ENCODE data around the gene SIM2.

Gene SIM2

DNA sequence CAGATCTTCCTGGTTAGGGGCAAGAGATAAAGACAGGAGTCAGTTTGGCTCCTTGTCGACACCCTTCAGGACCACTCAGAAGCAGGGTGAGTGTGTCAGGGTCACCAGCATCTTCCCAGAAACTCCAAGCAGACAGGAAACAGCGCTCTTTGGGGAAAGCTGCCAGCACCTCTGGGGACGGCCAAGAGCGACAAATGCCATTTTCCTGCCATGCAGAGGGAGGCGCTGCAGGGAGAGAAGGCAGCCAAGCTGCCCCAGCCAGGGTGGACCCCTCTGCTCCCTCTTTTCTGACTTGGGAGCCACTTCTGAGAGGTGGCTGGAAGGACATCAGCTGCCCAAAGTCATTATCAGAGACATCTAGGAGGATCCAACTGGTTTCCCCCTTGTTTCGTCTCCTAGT lies 29.0 kb downstream of the SIM2 start:
- no peaks in the 10 kb centered on the region for H3K9me3 ChIP-seq (ENCODE audit: insufficient read depth, low read length)
- H3K4me1 ChIP-seq (ENCODE audit: low read length), result no peaks in the 10 kb centered on the region
- H3K27me3 ChIP-seq (ENCODE audit: low read depth, low read length), result no peaks in the 10 kb centered on the region
- no peaks in the 10 kb centered on the region for H3K79me2 ChIP-seq (ENCODE audit: low read length)
- no peak overlapping the region for H2AFZ ChIP-seq (ENCODE audit: low read depth, low read length)
- no peaks in the 10 kb centered on the region for H3K36me3 ChIP-seq (replicated peaks; ENCODE audit: low read depth, low read length)
- no peak overlapping the region for H3K27ac ChIP-seq (ENCODE audit: low read length)
- no peak overlapping the region for H3K9ac ChIP-seq (ENCODE audit: low read length)
- no peak overlapping the region for H3K4me3 ChIP-seq (ENCODE audit: low read length)
- H4K20me1 ChIP-seq (ENCODE audit: insufficient read depth, low read length), result no peaks in the 10 kb centered on the region
- TF ChIP-seq, protein P1, sequence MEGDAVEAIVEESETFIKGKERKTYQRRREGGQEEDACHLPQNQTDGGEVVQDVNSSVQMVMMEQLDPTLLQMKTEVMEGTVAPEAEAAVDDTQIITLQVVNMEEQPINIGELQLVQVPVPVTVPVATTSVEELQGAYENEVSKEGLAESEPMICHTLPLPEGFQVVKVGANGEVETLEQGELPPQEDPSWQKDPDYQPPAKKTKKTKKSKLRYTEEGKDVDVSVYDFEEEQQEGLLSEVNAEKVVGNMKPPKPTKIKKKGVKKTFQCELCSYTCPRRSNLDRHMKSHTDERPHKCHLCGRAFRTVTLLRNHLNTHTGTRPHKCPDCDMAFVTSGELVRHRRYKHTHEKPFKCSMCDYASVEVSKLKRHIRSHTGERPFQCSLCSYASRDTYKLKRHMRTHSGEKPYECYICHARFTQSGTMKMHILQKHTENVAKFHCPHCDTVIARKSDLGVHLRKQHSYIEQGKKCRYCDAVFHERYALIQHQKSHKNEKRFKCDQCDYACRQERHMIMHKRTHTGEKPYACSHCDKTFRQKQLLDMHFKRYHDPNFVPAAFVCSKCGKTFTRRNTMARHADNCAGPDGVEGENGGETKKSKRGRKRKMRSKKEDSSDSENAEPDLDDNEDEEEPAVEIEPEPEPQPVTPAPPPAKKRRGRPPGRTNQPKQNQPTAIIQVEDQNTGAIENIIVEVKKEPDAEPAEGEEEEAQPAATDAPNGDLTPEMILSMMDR (IDR thresholded peaks at IDR 0.05; ENCODE audit: low read depth, low read length), result 0 out of 2 replicates have a peak, but pooled peaks have one; percentile 7
- TF ChIP-seq EZH2phosphoT487 (IDR thresholded peaks at IDR 0.05; ENCODE audit: low read depth), result no peak
- H3K4me2 ChIP-seq (ENCODE audit: low read length), result no peak overlapping the region

DNA sequence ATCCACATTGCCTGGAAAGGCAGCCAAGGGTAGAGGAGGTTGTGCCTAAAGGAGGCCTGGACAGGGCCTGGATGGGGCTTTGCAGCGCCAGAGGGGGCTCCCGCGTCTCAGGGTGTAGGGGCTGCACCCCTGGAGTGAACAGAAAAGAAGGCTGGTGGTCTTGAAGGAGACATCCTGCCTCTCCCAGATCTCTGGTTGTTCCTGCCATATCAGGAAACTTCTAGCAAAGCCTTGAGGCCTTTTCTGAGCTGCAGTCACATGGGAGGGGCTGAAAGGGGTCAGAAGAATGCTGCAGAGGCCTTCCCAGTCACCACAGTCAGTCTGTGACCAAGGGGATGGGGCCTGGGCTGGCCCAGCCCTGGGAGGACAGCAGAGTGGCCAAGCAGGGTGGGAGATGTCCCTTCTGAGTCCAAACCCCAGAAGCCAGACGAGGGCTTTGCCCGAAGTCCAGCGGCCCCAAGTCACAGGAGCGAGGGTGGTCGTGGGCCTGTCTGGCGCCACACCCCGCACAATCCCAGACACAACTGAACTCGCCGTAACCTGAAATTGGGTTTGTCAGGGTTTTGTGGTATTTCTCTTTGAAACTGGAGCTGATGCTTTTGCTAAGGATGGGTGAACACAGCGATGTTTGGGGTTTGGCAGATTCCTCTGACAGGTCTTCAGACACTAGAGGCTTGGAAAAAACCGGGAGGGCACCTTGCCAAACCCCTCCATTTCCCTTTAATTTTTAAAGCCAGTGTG lies 29.6 kb downstream of the SIM2 start:
- Histone ChIP-seq H3K36me3 (replicated peaks; ENCODE audit: low read depth, low read length) (no peaks in the 10 kb centered on the region), H4K20me1 (ENCODE audit: insufficient read depth, low read length) (no peaks in the 10 kb centered on the region), H3K27ac (ENCODE audit: low read length) (no peak overlapping the region), H2AFZ (ENCODE audit: low read depth, low read length) (no peak overlapping the region), H3K4me1 (ENCODE audit: low read length) (no peaks in the 10 kb centered on the region), H3K27me3 (ENCODE audit: low read depth, low read length) (no peaks in the 10 kb centered on the region), H3K4me2 (ENCODE audit: low read length) (no peak overlapping the region), H3K4me3 (ENCODE audit: low read length) (no peak overlapping the region), H3K79me2 (ENCODE audit: low read length) (no peaks in the 10 kb centered on the region), H3K9me3 (ENCODE audit: insufficient read depth, low read length) (no peaks in the 10 kb centered on the region), H3K9ac (ENCODE audit: low read length) (no peak overlapping the region)
- TF ChIP-seq, protein P1 (IDR thresholded peaks at IDR 0.05; ENCODE audit: low read depth, low read length), result no peak
- no peak for TF ChIP-seq EZH2phosphoT487 (IDR thresholded peaks at IDR 0.05; ENCODE audit: low read depth)

DNA sequence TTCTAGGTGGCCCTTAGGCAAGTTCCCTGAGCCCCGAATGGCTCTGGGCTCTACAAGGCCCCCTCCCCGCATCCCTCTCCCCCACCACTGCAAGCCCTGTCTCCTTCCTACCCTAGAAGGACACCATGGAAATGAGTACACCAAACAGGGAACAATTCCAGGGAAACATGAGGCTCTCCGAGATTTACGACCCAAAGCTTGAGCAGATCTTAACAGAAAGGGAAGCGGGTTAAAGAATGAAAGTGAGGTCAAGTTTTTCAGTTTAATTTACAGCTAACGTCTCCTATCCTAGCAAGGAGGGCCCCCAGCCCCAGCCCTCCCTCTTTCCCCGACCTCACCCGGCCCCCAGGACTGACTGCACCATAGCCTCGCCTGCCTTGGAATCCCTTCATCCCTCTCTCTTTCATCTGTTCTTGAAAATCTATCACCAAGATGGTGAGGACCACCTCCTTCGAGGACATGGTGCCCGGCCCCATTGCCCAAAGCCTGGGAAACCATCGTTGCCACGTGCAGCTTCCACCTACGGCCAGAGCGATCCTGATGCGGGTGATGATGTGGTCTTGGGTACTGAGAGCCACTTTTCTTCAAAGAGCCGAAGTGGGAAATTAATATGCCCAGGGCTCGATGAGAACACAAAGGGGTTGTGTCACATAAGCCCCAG lies 30.5 kb downstream of the SIM2 start:
- H3K4me2 ChIP-seq (ENCODE audit: low read length), result no peak overlapping the region
- H3K9me3 ChIP-seq (ENCODE audit: insufficient read depth, low read length), result no peaks in the 10 kb centered on the region
- H3K4me3 ChIP-seq (ENCODE audit: low read length), result no peak overlapping the region
- H4K20me1 ChIP-seq (ENCODE audit: insufficient read depth, low read length), result no peaks in the 10 kb centered on the region
- no peak overlapping the region for H3K9ac ChIP-seq (ENCODE audit: low read length)
- H3K27me3 ChIP-seq (ENCODE audit: low read depth, low read length), result no peaks in the 10 kb centered on the region
- TF ChIP-seq EZH2phosphoT487 (IDR thresholded peaks at IDR 0.05; ENCODE audit: low read depth), result no peak
- TF ChIP-seq, protein P1 (IDR thresholded peaks at IDR 0.05; ENCODE audit: low read depth, low read length), result no peak
- H3K79me2 ChIP-seq (ENCODE audit: low read length), result no peaks in the 10 kb centered on the region
- H2AFZ ChIP-seq (ENCODE audit: low read depth, low read length), result no peak overlapping the region
- H3K4me1 ChIP-seq (ENCODE audit: low read length), result no peaks in the 10 kb centered on the region
- no peak overlapping the region for H3K27ac ChIP-seq (ENCODE audit: low read length)
- H3K36me3 ChIP-seq (replicated peaks; ENCODE audit: low read depth, low read length), result no peaks in the 10 kb centered on the region
